OCI-LY3 (cell line): ENCODE results near the gene PLIN1.

Experiments used
- CTCF ChIP-seq: fragments of 200-600, 300-600 bp; sonication (generic); IDR thresholded peaks from 2 replicates; pipeline ENCODE4 v1.5.1; 2014; ENCODE audit warnings: antibody characterized with exemption, low read length, low read depth
- EZH2phosphoT487 ChIP-seq: fragments of 200-600 bp; shearing (Covaris generic); IDR thresholded peaks from 2 replicates; pipeline ENCODE4 v1.6.1; 2018; ENCODE audit warnings: antibody characterized with exemption, mixed run types, low read depth

DNA sequence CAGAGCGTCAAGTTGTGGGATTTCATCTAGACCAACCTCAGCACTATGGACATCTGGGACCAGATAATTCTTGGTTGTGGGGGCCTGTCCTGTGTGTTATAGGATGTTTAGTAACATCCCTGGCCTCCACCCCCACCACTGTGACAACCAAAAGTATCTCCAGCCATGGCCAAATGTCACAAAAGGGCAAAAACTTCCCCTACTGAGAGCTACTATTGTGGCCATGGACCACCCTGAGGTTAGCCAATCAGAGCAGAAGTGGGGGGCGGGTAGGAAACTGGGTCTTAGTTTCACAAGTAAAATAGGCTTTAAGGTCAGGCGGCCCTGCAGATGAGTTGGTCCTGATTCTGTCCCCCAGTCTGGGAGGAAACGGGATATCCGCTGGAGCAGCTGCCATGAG, 49.3 kb downstream of the PLIN1 start:
- no peak for TF ChIP-seq CTCF
- TF ChIP-seq EZH2phosphoT487 = no peak
